WERI-Rb-1 (cell line): ENCODE data around the gene ADAM22.

Source experiments
- DNase-seq: peaks from one replicate; pipeline ENCODE4 v3.0.0-alpha.2; 2020
- H3K27ac ChIP-seq: fragments of 250-450 bp; sonication (Bioruptor Pico); 2 replicates; pipeline ENCODE4 v1.5.1; 2020; ENCODE audit warnings: mild to moderate bottlenecking, moderate library complexity
- H3K27me3 ChIP-seq: fragments of 250-450 bp; sonication (Bioruptor Pico); 2 replicates; pipeline ENCODE4 v1.5.1; 2021; ENCODE audit warnings: mild to moderate bottlenecking, low read depth, moderate library complexity; ENCODE audit not compliant: insufficient read depth, severe bottlenecking
- H3K36me3 ChIP-seq: fragments of 250-450 bp; sonication (Bioruptor Pico); 2 replicates; pipeline ENCODE4 v1.5.1; 2020; ENCODE audit warnings: mild to moderate bottlenecking, moderate library complexity
- H3K4me3 ChIP-seq: 2 replicates; pipeline ENCODE4 v1.5.1; 2011; ENCODE audit warnings: low read depth, mild to moderate bottlenecking, control low read depth, low read length
- H3K9me3 ChIP-seq: fragments of 250-450 bp; sonication (Bioruptor Pico); 2 replicates; pipeline ENCODE4 v1.5.1; 2021; ENCODE audit warnings: mild to moderate bottlenecking, moderate library complexity; ENCODE audit not compliant: severe bottlenecking
- CTCF ChIP-seq: IDR thresholded peaks from 2 replicates; pipeline ENCODE4 v1.5.1; 2011; ENCODE audit warnings: low read depth, mild to moderate bottlenecking, control low read depth, inconsistent platforms, low read length

Gene ADAM22

DNA sequence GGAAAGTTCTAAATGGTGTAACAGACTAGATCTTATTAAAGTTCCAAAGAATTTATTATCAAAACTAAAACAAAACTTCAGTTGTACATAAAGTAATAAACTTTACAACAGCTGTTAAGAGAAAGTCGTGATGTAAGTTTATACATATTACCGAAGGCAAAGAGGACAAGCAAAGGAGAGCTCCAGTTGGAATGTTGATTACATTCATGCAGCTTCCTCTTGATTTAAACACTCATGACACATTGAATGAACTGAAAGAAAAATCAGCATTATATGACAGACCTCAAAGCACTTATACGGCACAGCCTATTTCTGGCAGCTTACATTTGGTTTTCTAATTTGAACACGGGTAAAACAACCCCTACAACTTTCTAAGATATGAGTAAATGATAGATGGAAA lies 272.2 kb downstream of the ADAM22 start:
- peaks cover 50% of the 10 kb centered on the region for H3K36me3 ChIP-seq
- no peak overlapping the region for H3K4me3 ChIP-seq
- no peak overlapping the region for H3K27ac ChIP-seq
- H3K27me3 ChIP-seq: no peaks in the 10 kb centered on the region
- TF ChIP-seq CTCF: no peak
- H3K9me3 ChIP-seq: no peaks in the 10 kb centered on the region
- no peak for DNase-seq

- H3K4me3 ChIP-seq: no peak overlapping the region
Measured at GRCh38 chr7:88208521-88208920, 274.5 kb downstream of the ADAM22 start.

GRCh38 chr7:88212918-88213317 lies 278.9 kb downstream of the ADAM22 start:
- H3K9me3 ChIP-seq: no peaks in the 10 kb centered on the region
- H3K4me3 ChIP-seq: no peak overlapping the region
- H3K27ac ChIP-seq: no peak overlapping the region
- no peak for DNase-seq
- H3K27me3 ChIP-seq: no peaks in the 10 kb centered on the region
- peaks cover 56% of the 10 kb centered on the region for H3K36me3 ChIP-seq
- no peak for TF ChIP-seq CTCF

More at GRCh38 chr7:88208521-88208920, 274.5 kb downstream of the ADAM22 start:
- no peak for DNase-seq
- no peak for TF ChIP-seq CTCF
- no peaks in the 10 kb centered on the region for H3K9me3 ChIP-seq
- H3K27ac ChIP-seq: no peak overlapping the region
- peaks cover 56% of the 10 kb centered on the region for H3K36me3 ChIP-seq
- H3K27me3 ChIP-seq: no peaks in the 10 kb centered on the region

DNA sequence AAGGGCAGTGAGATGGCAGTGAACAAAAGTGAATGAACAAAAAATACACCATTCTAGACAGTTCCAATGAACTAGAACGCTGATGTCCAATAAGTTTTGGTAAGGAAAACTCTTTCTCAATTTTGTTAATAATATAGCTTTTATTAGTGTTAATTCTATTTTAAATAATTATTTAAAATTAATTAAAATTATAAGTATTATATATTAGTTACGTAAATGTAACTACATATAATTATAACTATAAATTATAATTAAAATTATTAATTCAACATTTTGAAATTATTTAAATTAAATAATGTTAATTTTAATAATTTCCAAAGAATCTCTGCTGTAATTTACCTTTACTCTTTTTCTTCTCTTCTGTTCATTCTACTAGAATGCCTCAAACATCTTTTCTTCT lies 280.4 kb downstream of the ADAM22 start:
- Histone ChIP-seq H3K27ac (no peak overlapping the region), H3K36me3 (peaks cover 49% of the 10 kb centered on the region)
- DNase-seq: no peak

GRCh38 chr7:88215295-88215694 lies 281.2 kb downstream of the ADAM22 start:
- no peak for DNase-seq
- Histone ChIP-seq H3K36me3 (peaks cover 45% of the 10 kb centered on the region), H3K9me3 (no peaks in the 10 kb centered on the region), H3K4me3 (no peak overlapping the region), H3K27me3 (no peaks in the 10 kb centered on the region), H3K27ac (no peak overlapping the region)
- TF ChIP-seq CTCF: no peak

More for the DNA sequence above, 280.4 kb downstream of the ADAM22 start:
- Histone ChIP-seq H3K4me3 (no peak overlapping the region), H3K9me3 (no peaks in the 10 kb centered on the region), H3K27me3 (no peaks in the 10 kb centered on the region)
- TF ChIP-seq CTCF: no peak

GRCh38 chr7:88216276-88216675 lies 282.2 kb downstream of the ADAM22 start:
- DNase-seq: no peak
- peaks cover 45% of the 10 kb centered on the region for H3K36me3 ChIP-seq

More at GRCh38 chr7:88216276-88216675, 282.2 kb downstream of the ADAM22 start:
- Histone ChIP-seq H3K27ac (no peak overlapping the region), H3K27me3 (no peaks in the 10 kb centered on the region), H3K9me3 (no peaks in the 10 kb centered on the region), H3K4me3 (no peak overlapping the region)
- TF ChIP-seq CTCF: no peak
